GM12878 (cell line): ENCODE data around the gene FOXI1.

Source experiments
- CBFB ChIP-seq: IDR thresholded peaks from 2 replicates; pipeline ENCODE4 v1.6.1; 2016; ENCODE audit warnings: antibody characterized with exemption, low read depth
- KDM1A ChIP-seq: fragments of 200-600 bp; sonication (generic); IDR thresholded peaks from 2 replicates; pipeline ENCODE4 v1.6.1; 2016; ENCODE audit warnings: borderline replicate concordance
- TCF7 ChIP-seq: IDR thresholded peaks from 2 replicates; pipeline ENCODE4 v1.6.1; 2014; ENCODE audit warnings: antibody characterized with exemption, borderline replicate concordance
- YY1 ChIP-seq: IDR thresholded peaks from 2 replicates; pipeline ENCODE4 v1.6.1; 2011; ENCODE audit warnings: low read depth, mild to moderate bottlenecking, low read length
- TF ChIP-seq, protein P1 (sequence below), 3 experiments: IDR thresholded peaks in 2 of 3; conservative IDR thresholded peaks in 1 of 3; 2 replicates each; pipeline ENCODE4 v1.5.1; 2011; ENCODE audit warnings: low read depth in 3 of 3, low read length in 3 of 3, mild to moderate bottlenecking in 3 of 3, control low read depth in 2 of 3, moderate library complexity in 2 of 3, inconsistent platforms in 1 of 3, mixed read lengths in 1 of 3; ENCODE audit not compliant: control insufficient read depth in 2 of 3, insufficient read depth in 1 of 3; ENCODE audit errors: extremely low read depth in 1 of 3
- TF ChIP-seq, protein P2 (sequence below): fragments of 450-650 bp; IDR thresholded peaks from 2 replicates; pipeline ENCODE4 v1.6.1; 2016; ENCODE audit warnings: mild to moderate bottlenecking, moderate library complexity, borderline replicate concordance

DNA sequence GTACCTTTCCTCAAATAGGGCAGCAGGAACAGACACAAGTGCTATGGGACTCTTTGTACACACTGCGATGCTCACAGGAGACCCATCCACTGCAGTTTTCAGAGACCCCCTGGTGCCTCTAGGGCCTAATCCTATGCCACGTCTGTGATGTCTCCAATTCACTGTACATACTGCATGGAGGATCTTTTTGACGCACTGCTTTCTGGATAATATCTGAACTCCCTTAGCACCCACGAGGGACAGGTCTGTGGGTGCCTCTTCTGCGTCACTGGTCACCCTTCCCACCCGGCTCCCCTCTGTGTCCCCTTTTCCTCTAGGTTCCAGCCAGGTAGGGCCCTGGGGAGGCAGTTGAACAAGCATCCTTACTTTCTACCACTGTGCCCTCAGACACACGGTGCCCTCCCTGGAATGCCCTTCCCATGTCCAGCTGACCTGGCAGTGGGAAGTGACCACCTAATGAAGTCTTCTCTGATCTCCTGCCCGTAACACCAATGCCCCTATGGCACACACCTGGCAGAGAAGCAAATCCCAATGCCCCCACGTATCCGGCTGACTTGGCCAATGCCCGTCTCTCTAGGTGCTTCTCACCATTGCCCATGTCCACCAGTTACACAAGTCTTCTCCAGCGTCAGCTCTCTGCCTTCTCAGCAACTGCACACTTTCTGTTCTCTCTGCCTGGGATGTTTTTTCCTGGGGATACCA, 41.5 kb downstream of the FOXI1 start:
- no peak for TF ChIP-seq KDM1A
- no peak for TF ChIP-seq YY1
- TF ChIP-seq, protein P1, sequence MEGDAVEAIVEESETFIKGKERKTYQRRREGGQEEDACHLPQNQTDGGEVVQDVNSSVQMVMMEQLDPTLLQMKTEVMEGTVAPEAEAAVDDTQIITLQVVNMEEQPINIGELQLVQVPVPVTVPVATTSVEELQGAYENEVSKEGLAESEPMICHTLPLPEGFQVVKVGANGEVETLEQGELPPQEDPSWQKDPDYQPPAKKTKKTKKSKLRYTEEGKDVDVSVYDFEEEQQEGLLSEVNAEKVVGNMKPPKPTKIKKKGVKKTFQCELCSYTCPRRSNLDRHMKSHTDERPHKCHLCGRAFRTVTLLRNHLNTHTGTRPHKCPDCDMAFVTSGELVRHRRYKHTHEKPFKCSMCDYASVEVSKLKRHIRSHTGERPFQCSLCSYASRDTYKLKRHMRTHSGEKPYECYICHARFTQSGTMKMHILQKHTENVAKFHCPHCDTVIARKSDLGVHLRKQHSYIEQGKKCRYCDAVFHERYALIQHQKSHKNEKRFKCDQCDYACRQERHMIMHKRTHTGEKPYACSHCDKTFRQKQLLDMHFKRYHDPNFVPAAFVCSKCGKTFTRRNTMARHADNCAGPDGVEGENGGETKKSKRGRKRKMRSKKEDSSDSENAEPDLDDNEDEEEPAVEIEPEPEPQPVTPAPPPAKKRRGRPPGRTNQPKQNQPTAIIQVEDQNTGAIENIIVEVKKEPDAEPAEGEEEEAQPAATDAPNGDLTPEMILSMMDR (IDR thresholded peaks at IDR 0.05 in 2 of 3, conservative IDR thresholded peaks at IDR 0.05 in 1 of 3; ENCODE audit: control insufficient read depth in 2 of 3, extremely low read depth in 1 of 3, insufficient read depth in 1 of 3, low read depth in 3 of 3, low read length in 3 of 3): no peak
- no peak for TF ChIP-seq CBFB
- no peak for TF ChIP-seq TCF7
- TF ChIP-seq, protein P2, sequence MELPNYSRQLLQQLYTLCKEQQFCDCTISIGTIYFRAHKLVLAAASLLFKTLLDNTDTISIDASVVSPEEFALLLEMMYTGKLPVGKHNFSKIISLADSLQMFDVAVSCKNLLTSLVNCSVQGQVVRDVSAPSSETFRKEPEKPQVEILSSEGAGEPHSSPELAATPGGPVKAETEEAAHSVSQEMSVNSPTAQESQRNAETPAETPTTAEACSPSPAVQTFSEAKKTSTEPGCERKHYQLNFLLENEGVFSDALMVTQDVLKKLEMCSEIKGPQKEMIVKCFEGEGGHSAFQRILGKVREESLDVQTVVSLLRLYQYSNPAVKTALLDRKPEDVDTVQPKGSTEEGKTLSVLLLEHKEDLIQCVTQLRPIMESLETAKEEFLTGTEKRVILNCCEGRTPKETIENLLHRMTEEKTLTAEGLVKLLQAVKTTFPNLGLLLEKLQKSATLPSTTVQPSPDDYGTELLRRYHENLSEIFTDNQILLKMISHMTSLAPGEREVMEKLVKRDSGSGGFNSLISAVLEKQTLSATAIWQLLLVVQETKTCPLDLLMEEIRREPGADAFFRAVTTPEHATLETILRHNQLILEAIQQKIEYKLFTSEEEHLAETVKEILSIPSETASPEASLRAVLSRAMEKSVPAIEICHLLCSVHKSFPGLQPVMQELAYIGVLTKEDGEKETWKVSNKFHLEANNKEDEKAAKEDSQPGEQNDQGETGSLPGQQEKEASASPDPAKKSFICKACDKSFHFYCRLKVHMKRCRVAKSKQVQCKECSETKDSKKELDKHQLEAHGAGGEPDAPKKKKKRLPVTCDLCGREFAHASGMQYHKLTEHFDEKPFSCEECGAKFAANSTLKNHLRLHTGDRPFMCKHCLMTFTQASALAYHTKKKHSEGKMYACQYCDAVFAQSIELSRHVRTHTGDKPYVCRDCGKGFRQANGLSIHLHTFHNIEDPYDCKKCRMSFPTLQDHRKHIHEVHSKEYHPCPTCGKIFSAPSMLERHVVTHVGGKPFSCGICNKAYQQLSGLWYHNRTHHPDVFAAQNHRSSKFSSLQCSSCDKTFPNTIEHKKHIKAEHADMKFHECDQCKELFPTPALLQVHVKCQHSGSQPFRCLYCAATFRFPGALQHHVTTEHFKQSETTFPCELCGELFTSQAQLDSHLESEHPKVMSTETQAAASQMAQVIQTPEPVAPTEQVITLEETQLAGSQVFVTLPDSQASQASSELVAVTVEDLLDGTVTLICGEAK: no peak
